Pons (tissue), 1 donor: ENCODE results near the gene WNT7A.

Source experiments
- DNase-seq: peaks from one replicate; pipeline ENCODE4 v3.0.0-alpha.2; 2016; ENCODE audit warnings: low spot score

Gene WNT7A

GRCh38 chr3:13770170-13771169 is 109.4 kb downstream of the WNT7A start:
- DNase-seq: no peak

- DNase-seq: no peak
Observed at GRCh38 chr3:13769422-13769821, 110.4 kb downstream of the WNT7A start.

GRCh38 chr3:13768453-13768852 is 111.4 kb downstream of the WNT7A start:
- DNase-seq: no peak

GRCh38 chr3:13767896-13768295 is 112.0 kb downstream of the WNT7A start:
- DNase-seq: no peak

GRCh38 chr3:13767030-13767429 is 112.8 kb downstream of the WNT7A start:
- DNase-seq: no peak
